GM18870 (cell line): ENCODE data around the gene RHBDD3.

Experiments used
- ATAC-seq: cut with Tn5 transposase; IDR thresholded peaks from one replicate; pipeline ENCODE4 v1.9.1; 2021; ENCODE audit warnings: moderate library complexity; ENCODE audit not compliant: unreplicated experiment

RHBDD3 gene

GRCh38 chr22:29267858-29268510 is at the start of gene RHBDD3, which contains the start of gene EWSR1:
RHBDD3 (minus strand) TSS chr22:29267981; CDS start chr22:29265626, 2,355 bp downstream.
EWSR1 (plus strand) TSS chr22:29268268; CDS start chr22:29268337, 69 bp downstream.
- peak; percentile 69 for ATAC-seq

GRCh38 chr22:29316141-29316828 is 48.5 kb upstream of the RHBDD3 start:
- ATAC-seq = no peak

GRCh38 chr22:29315286-29316140 is 47.7 kb upstream of the RHBDD3 start, which contains the start of gene RASL10A:
RASL10A (minus strand) TSS chr22:29315697; CDS start chr22:29315246, 451 bp downstream.
- ATAC-seq = no peak

- no peak for ATAC-seq
These were observed 46.9 kb upstream of the RHBDD3 start for GRCh38 chr22:29314537-29315285.

- ATAC-seq = no peak
These were observed 46.0 kb upstream of the RHBDD3 start for GRCh38 chr22:29313576-29314466.

- ATAC-seq = no peak
These were observed 45.4 kb upstream of the RHBDD3 start for GRCh38 chr22:29313126-29313575.

GRCh38 chr22:29312218-29313125 is 44.7 kb upstream of the RHBDD3 start:
- no peak for ATAC-seq

- ATAC-seq = no peak
These were observed 43.9 kb upstream of the RHBDD3 start for GRCh38 chr22:29311464-29312217.

- no peak for ATAC-seq
These were observed 43.1 kb upstream of the RHBDD3 start for GRCh38 chr22:29310863-29311339.

- ATAC-seq = no peak
These were observed 42.5 kb upstream of the RHBDD3 start for GRCh38 chr22:29310065-29310862.

GRCh38 chr22:29309332-29310064 is 41.7 kb upstream of the RHBDD3 start:
- ATAC-seq = no peak

GRCh38 chr22:29308791-29309262 is 41.0 kb upstream of the RHBDD3 start:
- ATAC-seq = no peak

GRCh38 chr22:29308148-29308790 is 40.5 kb upstream of the RHBDD3 start:
- no peak for ATAC-seq

GRCh38 chr22:29307596-29308147 is 39.9 kb upstream of the RHBDD3 start:
- no peak for ATAC-seq
